ENCODE data around the gene EPHB2. TPM values are rescaled to one million over a fixed set of nuclear protein-coding genes. Genes with fewer than 3 reads are reported as not detected.
A peak's percentile ranks its signal among the peaks of the same experiment; 100 is the strongest.

The EPHB2 gene
- total RNA-seq, 1 donor from 2014 or later = 10.7 TPM

GRCh38 chr1:22729912-22730311, 19.3 kb downstream of the EPHB2 start:
- DNase-seq (ENCODE audit: low spot score) = no peak
- no peak for TF ChIP-seq CTCF (IDR thresholded peaks at IDR 0.05; ENCODE audit: unreplicated experiment)
- Mint-ChIP-seq H3K9me3 (ENCODE audit: unreplicated experiment) (no peaks in the 10 kb centered on the region), H3K27ac (ENCODE audit: unreplicated experiment) (no peak overlapping the region), H3K36me3 (ENCODE audit: low read depth, unreplicated experiment) (no peaks in the 10 kb centered on the region), H3K27me3 (ENCODE audit: unreplicated experiment) (peaks cover 5% of the 10 kb centered on the region), H3K4me3 (ENCODE audit: unreplicated experiment) (no peak overlapping the region), H3K4me1 (ENCODE audit: unreplicated experiment) (peaks cover 4% of the 10 kb centered on the region)

- Mint-ChIP-seq H3K4me3 (ENCODE audit: unreplicated experiment) (no peak overlapping the region), H3K27me3 (ENCODE audit: unreplicated experiment) (peaks cover 5% of the 10 kb centered on the region), H3K9me3 (ENCODE audit: unreplicated experiment) (no peaks in the 10 kb centered on the region), H3K27ac (ENCODE audit: unreplicated experiment) (no peak overlapping the region), H3K4me1 (ENCODE audit: unreplicated experiment) (peaks cover 5% of the 10 kb centered on the region), H3K36me3 (ENCODE audit: low read depth, unreplicated experiment) (no peaks in the 10 kb centered on the region)
- TF ChIP-seq CTCF (IDR thresholded peaks at IDR 0.05; ENCODE audit: unreplicated experiment) = no peak
- DNase-seq (ENCODE audit: low spot score) = peak; percentile 40
Measured at GRCh38 chr1:22731924-22732720, 21.5 kb downstream of the EPHB2 start.

GRCh38 chr1:22733643-22734042, 23.0 kb downstream of the EPHB2 start:
- Mint-ChIP-seq H3K27me3 (ENCODE audit: unreplicated experiment) (peaks cover 5% of the 10 kb centered on the region), H3K4me1 (ENCODE audit: unreplicated experiment) (peaks cover 15% of the 10 kb centered on the region), H3K9me3 (ENCODE audit: unreplicated experiment) (no peaks in the 10 kb centered on the region), H3K27ac (ENCODE audit: unreplicated experiment) (no peak overlapping the region), H3K36me3 (ENCODE audit: low read depth, unreplicated experiment) (no peaks in the 10 kb centered on the region), H3K4me3 (ENCODE audit: unreplicated experiment) (no peak overlapping the region)
- DNase-seq (ENCODE audit: low spot score) = no peak
- no peak for TF ChIP-seq CTCF (IDR thresholded peaks at IDR 0.05; ENCODE audit: unreplicated experiment)

- no peak overlapping the region for H3K4me3 Mint-ChIP-seq (ENCODE audit: unreplicated experiment)
- DNase-seq (ENCODE audit: low spot score) = no peak
- H3K27me3 Mint-ChIP-seq (ENCODE audit: unreplicated experiment) = peaks cover 2% of the 10 kb centered on the region
- H3K36me3 Mint-ChIP-seq (ENCODE audit: low read depth, unreplicated experiment) = no peaks in the 10 kb centered on the region
- no peaks in the 10 kb centered on the region for H3K9me3 Mint-ChIP-seq (ENCODE audit: unreplicated experiment)
- H3K27ac Mint-ChIP-seq (ENCODE audit: unreplicated experiment) = no peak overlapping the region
- H3K4me1 Mint-ChIP-seq (ENCODE audit: unreplicated experiment) = peaks cover 25% of the 10 kb centered on the region
- no peak for TF ChIP-seq CTCF (IDR thresholded peaks at IDR 0.05; ENCODE audit: unreplicated experiment)
Measured at GRCh38 chr1:22736501-22737080, 26.0 kb downstream of the EPHB2 start.

Measured in endothelial cell (in vitro differentiated cells).